Measurements from ENCODE around the gene GFRA1.
"Not testable (repeated sequence)": the region's sequence is repeated elsewhere in the genome, so short reads cannot be mapped to it uniquely, and the experiment has no call there.

The GFRA1 gene

DNA sequence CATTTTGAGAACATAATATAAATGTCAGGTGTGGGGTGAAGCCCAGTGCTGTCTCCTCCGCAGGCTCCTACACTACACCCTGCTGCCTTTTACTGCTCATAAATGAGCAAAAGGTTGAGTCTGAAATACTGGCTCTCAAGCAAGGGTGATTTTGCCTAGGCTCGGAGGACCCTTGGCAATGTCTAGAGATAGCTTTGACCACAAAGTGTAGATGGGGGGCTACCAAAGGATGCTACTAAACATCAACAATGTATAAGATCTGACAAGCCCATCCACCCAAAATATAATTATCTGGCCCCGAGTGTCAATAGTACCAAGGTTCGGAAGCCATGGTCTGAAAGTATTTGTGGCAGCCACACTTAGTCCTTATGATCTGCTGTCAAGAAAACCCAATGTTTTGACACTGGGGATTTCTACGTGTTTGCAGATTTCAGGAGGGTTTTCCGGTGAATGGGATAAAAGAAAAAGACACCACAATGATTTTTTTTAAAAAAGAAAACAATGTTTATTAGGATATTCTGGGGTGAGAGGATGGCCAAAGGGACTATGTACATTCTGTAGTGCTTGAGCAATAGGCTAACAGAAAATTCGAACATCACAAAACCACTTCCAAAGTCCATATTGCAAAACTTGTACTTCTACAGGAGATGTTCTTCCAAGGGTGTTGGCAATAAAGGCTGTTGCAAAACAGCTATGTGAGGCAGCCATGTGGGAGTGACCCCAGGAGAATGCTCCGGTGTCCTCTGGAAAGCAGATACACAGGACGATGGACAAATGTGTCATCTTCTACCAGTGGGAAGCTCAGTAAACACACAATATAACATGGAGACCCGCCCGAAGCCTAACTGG, 216.3 kb downstream of the GFRA1 start:
- no peak for DNase-seq

GRCh38 chr10:116055917-116056252, 217.1 kb downstream of the GFRA1 start:
- no peak for DNase-seq

GRCh38 chr10:116055252-116055916, 217.6 kb downstream of the GFRA1 start:
- no peak for DNase-seq

DNA sequence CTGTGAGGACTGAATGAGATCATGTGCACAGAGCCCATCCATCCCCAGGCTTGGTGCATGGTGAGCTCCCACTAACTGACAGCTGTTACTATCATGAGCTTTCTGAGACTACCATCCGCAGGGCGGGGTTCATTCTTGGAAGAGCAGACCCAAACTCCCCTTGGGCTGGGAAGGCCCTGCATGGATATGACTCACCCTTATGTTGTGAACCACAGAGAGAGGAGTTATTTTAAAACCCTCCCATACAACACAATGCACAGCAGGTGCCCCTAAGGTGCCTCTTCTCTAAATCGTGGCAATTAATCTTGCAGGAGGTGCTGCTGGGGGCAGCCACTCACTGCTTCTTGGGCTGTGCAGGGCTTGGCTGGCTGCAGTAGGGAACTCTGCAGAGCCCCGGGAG, 219.1 kb downstream of the GFRA1 start:
- no peak for DNase-seq

GRCh38 chr10:116053009-116053730, 219.8 kb downstream of the GFRA1 start:
- not testable (repeated sequence) for DNase-seq

DNA sequence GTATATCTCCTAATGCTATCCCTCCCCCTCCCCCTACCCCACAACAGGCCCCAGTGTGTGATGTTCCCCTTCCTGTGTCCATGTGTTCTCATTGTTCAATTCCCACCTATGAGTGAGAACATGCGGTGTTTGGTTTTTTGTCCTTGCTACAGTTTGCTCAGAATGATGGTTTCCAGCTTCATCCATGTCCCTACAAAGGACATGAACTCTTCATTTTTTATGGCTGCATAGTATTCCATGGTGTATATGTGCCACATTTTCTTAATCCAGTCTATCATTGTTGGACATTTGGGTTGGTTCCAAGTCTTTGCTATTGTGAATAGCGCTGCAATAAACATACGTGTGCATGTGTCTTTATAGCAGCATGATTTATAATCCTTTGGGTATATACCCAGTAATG, 220.5 kb downstream of the GFRA1 start:
- not testable (repeated sequence) for DNase-seq

DNA sequence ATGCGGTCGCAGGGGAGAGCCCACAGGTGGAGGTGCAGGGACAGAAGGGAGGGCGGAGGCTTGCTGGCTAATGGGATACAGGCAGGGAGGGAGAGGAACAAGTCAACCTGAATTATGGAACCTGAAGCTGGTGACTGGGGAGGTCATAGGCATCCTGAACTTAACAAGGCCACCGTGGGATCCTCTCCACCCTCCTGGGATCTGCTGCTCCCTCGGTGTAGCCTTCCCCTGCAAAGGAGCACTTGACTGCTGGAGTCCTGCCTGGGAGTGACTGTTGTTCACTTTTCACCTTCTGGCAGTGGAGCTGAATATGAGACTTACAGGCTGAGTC, 223.1 kb downstream of the GFRA1 start:
- no peak for DNase-seq

- no peak for DNase-seq
Observed at GRCh38 chr10:116049158-116049973, 223.6 kb downstream of the GFRA1 start.

GRCh38 chr10:116045366-116046356, 227.3 kb downstream of the GFRA1 start:
- DNase-seq, result no peak

- DNase-seq, result no peak
Observed at GRCh38 chr10:116044801-116045248, 228.2 kb downstream of the GFRA1 start.

GRCh38 chr10:116043861-116044260, 229.1 kb downstream of the GFRA1 start:
- DNase-seq, result no peak

DNA sequence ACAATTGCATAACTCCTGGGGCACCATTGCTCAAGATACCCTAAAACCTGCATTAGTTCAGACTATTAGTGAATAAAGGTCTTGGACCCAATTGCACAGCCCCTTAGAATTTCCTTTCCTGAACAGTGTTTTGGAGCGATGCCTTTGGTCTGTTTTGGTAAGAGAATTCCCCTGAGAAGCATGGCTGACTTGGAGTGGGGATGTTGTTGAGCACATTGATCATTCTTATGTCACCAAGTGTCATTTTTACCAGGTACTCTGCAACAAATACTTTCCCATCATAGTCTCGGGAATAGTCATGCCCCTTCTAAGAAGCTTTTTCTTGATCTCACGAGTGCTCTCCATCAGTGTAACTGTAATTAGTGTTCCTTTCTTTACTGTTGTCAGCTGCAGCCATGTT, 229.7 kb downstream of the GFRA1 start:
- DNase-seq, result no peak

GRCh38 chr10:116041948-116042347, 231.1 kb downstream of the GFRA1 start:
- no peak for DNase-seq

GRCh38 chr10:116039612-116040011, 233.4 kb downstream of the GFRA1 start:
- no peak for DNase-seq

- no peak for DNase-seq
Observed at GRCh38 chr10:116038259-116038658, 234.7 kb downstream of the GFRA1 start.

DNA sequence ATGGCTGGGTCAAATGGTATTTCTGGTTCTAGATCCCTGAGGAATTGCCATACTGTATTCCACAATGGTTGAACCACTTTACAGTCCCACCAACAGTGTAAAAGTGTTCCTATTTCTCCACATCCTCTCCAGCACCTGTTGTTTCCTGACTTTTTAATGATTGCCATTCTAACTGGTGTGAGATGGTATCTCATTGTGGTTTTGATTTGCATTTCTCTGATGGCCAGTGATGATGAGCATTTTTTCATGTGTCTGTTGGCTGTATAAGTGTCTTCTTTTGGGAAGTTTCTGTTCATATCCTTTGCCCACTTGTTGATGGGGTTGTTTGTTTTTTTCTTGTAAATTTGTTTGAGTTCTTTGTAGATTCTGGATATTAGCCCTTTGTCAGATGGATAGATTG, 237.6 kb downstream of the GFRA1 start:
- DNase-seq, result not testable (repeated sequence)

DNA sequence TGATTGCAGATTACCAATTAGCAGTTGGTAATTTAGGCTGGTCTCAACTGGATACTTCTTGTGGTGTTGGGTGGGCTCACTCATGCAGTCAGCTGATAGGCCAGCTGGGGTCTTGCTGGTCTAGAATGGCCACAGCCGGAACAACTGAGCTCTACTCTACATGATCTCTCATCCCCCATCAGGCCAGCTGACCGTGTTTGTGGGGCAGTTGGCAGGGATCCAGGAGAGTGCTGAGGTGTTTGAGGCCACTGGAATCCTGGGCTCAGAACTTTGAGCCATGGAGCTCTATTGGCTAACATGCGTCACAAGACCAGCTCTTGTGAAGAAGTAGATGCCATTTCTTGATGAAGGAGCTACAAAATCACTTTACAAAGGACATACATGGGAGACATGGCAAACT, 242.4 kb downstream of the GFRA1 start:
- DNase-seq, result no peak

DNA sequence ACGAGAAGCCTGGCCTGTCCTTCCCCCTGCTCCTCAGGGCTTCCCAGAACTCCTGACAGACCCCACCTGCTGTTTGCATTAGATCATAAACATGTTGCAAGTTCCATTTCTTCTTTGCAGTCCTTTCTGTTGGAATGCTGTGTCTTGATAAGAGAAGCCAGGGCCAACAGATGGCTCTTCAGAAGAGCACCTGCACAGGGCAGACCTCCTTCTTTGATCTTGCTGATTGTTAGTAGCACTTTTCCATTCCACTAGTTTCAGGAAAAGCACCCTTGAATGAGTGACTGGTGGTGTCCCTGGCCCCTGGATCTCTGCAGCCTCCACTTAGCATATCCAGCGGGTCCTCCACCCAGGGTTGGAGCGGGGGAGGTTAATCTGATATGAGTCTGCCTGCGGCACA, 243.2 kb downstream of the GFRA1 start:
- no peak for DNase-seq

GRCh38 chr10:116027355-116027754, 245.7 kb downstream of the GFRA1 start:
- no peak for DNase-seq

- no peak for DNase-seq
Observed at GRCh38 chr10:116026725-116027124, 246.3 kb downstream of the GFRA1 start.

DNA sequence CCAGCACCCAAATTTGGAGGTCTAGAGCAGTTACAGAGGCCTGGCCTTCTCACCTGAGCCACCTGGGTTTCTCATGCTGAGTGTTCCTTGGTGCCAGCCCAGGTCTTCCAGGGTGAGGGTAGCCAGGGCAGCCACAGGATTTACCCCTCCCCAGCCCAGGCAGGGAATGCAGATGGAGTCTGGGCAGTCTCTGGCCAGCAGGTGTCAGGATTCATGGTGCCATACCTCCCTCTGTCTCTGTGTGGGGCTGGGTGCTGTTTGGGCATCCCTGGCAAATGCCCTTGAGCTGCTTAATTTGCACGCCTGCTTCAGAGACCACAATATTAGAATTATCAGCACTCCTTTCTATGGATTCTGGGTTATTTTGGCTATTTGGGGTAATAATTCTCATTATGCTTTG, 246.7 kb downstream of the GFRA1 start:
- DNase-seq, result no peak
